Lower leg skin (tissue), 3 donors: ENCODE data around the gene LRRC30.

Experiments used
- POLR2A ChIP-seq, 2 donors: fragments of 450-650 bp; IDR thresholded peaks; one replicate each; pipeline ENCODE4 v1.6.1; 2016 to 2017; ENCODE audit warnings: antibody characterized with exemption in 2 of 2, mild to moderate bottlenecking in 1 of 2, moderate library complexity in 1 of 2
- TF ChIP-seq, protein P1 (sequence below), 3 donors: fragments of 450-650 bp; IDR thresholded peaks; one replicate each; pipeline ENCODE4 v1.5.1; 2016; ENCODE audit warnings: antibody characterized with exemption in 3 of 3, mild to moderate bottlenecking in 3 of 3, moderate library complexity in 2 of 3

DNA sequence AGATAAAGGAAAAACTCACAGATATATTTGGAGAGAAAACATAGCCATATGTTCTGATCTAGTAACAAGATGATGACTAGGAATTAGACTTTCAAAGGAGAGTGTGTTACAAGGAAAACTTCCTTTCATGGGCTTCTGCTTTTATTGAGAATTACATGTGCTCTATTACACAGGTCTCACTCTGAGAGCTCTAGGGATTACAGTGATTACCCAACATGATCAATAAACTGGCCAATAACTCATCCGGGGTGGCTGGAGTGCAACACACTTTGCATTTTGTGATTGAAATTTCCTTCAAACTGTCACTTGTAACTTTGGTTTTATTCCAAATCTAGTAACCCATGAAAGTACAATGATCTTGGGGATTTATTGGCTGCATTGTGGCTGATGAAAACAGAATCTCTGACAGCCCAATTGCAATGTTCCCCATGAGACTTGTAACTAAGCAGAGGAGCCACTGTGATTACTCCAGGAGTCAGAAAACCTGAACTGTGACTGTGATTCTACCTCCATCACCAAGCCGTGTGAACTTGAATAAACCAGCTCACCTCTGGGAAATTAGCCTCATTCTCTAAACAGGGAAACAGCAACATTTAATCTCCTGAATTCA is 40.2 kb upstream of the LRRC30 start:
- TF ChIP-seq, protein P1, sequence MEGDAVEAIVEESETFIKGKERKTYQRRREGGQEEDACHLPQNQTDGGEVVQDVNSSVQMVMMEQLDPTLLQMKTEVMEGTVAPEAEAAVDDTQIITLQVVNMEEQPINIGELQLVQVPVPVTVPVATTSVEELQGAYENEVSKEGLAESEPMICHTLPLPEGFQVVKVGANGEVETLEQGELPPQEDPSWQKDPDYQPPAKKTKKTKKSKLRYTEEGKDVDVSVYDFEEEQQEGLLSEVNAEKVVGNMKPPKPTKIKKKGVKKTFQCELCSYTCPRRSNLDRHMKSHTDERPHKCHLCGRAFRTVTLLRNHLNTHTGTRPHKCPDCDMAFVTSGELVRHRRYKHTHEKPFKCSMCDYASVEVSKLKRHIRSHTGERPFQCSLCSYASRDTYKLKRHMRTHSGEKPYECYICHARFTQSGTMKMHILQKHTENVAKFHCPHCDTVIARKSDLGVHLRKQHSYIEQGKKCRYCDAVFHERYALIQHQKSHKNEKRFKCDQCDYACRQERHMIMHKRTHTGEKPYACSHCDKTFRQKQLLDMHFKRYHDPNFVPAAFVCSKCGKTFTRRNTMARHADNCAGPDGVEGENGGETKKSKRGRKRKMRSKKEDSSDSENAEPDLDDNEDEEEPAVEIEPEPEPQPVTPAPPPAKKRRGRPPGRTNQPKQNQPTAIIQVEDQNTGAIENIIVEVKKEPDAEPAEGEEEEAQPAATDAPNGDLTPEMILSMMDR (IDR thresholded peaks at IDR 0.05): no peak
- TF ChIP-seq POLR2A (IDR thresholded peaks at IDR 0.05): no peak
